Keratinocyte (primary cell): ENCODE measurements around the gene ZFP36L1.

Source experiments
- EZH2 ChIP-seq: IDR thresholded peaks from one replicate; pipeline ENCODE4 v1.6.1; 2012; ENCODE audit warnings: inconsistent platforms, mild to moderate bottlenecking, low read length, moderate library complexity
- TF ChIP-seq, protein P1 (sequence below), 3 experiments: IDR thresholded peaks in 1 of 3; conservative IDR thresholded peaks in 1 of 3; optimal IDR thresholded peaks in 1 of 3; 2 replicates in 2 of 3; 3 replicates in 1 of 3; pipeline versions ENCODE3 to v1.5.1; 2011; ENCODE audit warnings: low read length in 3 of 3, mild to moderate bottlenecking in 3 of 3, moderate library complexity in 2 of 3, control low read depth in 1 of 3, inconsistent platforms in 1 of 3; ENCODE audit not compliant: insufficient read depth in 2 of 3; ENCODE audit errors: extremely low read depth in 1 of 3

DNA sequence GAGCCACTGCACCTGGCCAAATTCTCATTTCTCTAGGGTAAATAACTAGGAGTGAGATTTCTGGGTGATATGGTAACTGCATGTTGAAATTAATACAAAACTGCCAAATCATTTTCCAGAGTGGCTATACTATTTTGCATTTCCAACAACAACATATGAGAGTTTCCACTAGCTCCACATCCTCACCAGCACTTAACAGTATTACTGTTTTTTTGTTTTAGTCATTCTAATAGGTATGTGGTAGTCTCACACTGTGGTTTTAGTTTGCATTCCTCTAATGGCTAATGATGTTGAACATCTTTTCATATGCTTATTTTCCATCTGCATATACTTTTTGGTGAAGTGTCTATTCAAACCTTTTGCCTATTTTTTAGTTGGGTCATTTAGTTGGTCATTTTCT, 5.8 kb upstream of the ZFP36L1 start:
- TF ChIP-seq, protein P1, sequence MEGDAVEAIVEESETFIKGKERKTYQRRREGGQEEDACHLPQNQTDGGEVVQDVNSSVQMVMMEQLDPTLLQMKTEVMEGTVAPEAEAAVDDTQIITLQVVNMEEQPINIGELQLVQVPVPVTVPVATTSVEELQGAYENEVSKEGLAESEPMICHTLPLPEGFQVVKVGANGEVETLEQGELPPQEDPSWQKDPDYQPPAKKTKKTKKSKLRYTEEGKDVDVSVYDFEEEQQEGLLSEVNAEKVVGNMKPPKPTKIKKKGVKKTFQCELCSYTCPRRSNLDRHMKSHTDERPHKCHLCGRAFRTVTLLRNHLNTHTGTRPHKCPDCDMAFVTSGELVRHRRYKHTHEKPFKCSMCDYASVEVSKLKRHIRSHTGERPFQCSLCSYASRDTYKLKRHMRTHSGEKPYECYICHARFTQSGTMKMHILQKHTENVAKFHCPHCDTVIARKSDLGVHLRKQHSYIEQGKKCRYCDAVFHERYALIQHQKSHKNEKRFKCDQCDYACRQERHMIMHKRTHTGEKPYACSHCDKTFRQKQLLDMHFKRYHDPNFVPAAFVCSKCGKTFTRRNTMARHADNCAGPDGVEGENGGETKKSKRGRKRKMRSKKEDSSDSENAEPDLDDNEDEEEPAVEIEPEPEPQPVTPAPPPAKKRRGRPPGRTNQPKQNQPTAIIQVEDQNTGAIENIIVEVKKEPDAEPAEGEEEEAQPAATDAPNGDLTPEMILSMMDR (optimal IDR thresholded peaks at IDR 0.05 in 1 of 3, IDR thresholded peaks at IDR 0.05 in 1 of 3, conservative IDR thresholded peaks at IDR 0.05 in 1 of 3; ENCODE audit: extremely low read depth in 1 of 3, insufficient read depth in 2 of 3, low read length in 3 of 3): no peak
- TF ChIP-seq EZH2: no peak
